Neuron (in vitro differentiated cells): ENCODE data around the gene MS4A2.
"Not testable (repeated sequence)": the region's sequence is repeated elsewhere in the genome, so short reads cannot be mapped to it uniquely, and the experiment has no call there.

Source experiments
- H2AFZ ChIP-seq: one replicate; pipeline ENCODE4 v1.6.1; 2013; ENCODE audit warnings: low read depth, mild to moderate bottlenecking, inconsistent platforms, low read length, moderate library complexity
- H3K27me3 ChIP-seq: one replicate; pipeline ENCODE4 v1.6.1; 2013; ENCODE audit warnings: low read length; ENCODE audit not compliant: insufficient read depth
- H3K36me3 ChIP-seq: one replicate; pipeline ENCODE4 v1.6.1; 2013; ENCODE audit warnings: low read length; ENCODE audit not compliant: insufficient read depth
- H3K4me1 ChIP-seq: one replicate; pipeline ENCODE4 v1.6.1; 2013; ENCODE audit warnings: low read length; ENCODE audit not compliant: insufficient read depth
- H3K4me3 ChIP-seq: 2 replicates; pipeline ENCODE4 v1.5.1; 2013; ENCODE audit warnings: mild to moderate bottlenecking, low read length, moderate library complexity
- H3K9me3 ChIP-seq: one replicate; pipeline ENCODE4 v1.6.1; 2013; ENCODE audit warnings: low read length

Gene MS4A2

GRCh38 chr11:60078745-60079144 lies 9.7 kb upstream of the MS4A2 start:
- Histone ChIP-seq H3K4me3 (no peak overlapping the region), H3K36me3 (no peaks in the 10 kb centered on the region), H3K9me3 (no peaks in the 10 kb centered on the region), H3K27me3 (no peaks in the 10 kb centered on the region), H3K4me1 (no peaks in the 10 kb centered on the region), H2AFZ (no peak overlapping the region)

DNA sequence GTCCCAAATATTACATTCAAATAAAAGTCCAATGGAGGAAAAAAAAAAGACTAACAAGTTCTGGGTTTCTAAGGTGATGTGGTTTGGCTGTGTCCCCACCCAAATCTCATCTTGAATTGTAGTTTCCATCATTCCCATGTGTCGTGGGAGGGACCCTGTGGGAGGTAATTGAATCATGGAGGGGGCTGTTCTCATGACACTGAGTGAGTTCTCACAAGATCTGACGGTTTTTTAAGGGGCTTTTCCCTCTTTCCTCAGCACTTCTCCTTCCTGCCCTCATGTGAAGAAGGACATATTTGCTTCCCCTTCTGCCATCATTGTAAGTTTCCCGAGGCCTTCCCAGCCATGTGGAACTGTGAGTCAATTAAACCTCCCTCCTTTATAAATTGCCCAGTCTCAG lies 7.9 kb upstream of the MS4A2 start:
- no peaks in the 10 kb centered on the region for H3K27me3 ChIP-seq
- H3K36me3 ChIP-seq = no peaks in the 10 kb centered on the region
- no peak overlapping the region for H2AFZ ChIP-seq
- no peaks in the 10 kb centered on the region for H3K9me3 ChIP-seq
- no peak overlapping the region for H3K4me3 ChIP-seq
- H3K4me1 ChIP-seq = no peaks in the 10 kb centered on the region

DNA sequence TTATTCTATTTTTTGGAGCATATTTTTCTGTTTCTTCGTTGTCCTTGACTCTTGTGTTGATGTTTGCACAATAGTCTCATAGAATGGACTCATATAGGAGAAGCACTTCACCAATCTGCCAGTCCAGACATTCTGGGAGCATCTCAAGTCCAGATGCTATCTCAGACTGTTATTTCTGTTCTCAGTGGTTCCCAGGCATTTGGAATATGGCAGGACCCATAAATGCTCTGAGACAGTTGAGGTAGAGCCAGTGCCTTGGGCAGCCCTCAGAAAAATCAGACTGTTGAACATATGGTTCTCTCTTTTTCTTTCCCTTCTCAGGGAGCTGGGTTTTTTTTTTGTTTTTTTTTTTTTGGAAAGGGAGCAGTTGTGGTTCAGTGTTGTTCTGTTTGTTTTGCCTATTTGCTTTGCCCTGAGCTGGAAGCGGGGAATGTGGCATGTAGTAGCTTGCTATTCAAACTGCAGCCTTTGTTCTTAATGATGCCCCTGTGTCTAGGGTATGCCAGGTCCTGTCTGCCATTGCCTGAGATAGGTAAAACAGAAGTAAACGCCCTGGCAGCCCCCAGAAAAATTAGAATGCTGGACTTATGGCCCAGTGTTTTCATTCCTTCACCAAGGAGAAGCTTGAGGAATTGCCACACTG lies 3.7 kb upstream of the MS4A2 start:
- Histone ChIP-seq H3K9me3 (no peaks in the 10 kb centered on the region), H3K36me3 (no peaks in the 10 kb centered on the region), H3K27me3 (no peaks in the 10 kb centered on the region), H3K4me3 (no peak overlapping the region), H3K4me1 (no peaks in the 10 kb centered on the region), H2AFZ (no peak overlapping the region)

GRCh38 chr11:60085909-60086308 lies 2.6 kb upstream of the MS4A2 start:
- Histone ChIP-seq H3K4me3 (no peak overlapping the region), H3K9me3 (no peaks in the 10 kb centered on the region), H3K27me3 (no peaks in the 10 kb centered on the region), H2AFZ (no peak overlapping the region), H3K36me3 (no peaks in the 10 kb centered on the region), H3K4me1 (no peaks in the 10 kb centered on the region)

DNA sequence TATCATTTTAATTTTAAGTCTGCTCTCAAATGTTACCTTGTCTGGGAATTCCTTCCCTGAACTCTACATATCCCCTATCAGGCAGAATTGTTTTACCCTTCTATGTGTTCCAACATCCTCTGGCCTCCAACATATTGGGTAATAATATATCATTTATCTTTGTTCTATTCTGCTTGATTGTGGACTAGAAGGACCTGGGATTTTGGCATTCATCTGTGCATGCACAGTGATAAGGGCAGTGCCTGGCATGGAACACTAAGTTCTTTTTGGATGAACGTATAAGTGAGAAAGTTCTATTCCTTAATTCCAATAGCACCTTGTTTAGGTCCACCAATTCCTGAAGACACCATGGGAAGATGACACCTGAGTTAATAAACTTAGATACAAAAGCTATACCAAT lies 1.2 kb upstream of the MS4A2 start:
- Histone ChIP-seq H3K4me1 (no peaks in the 10 kb centered on the region), H3K27me3 (no peaks in the 10 kb centered on the region), H2AFZ (no peak overlapping the region), H3K36me3 (no peaks in the 10 kb centered on the region), H3K4me3 (no peak overlapping the region), H3K9me3 (no peaks in the 10 kb centered on the region)

DNA sequence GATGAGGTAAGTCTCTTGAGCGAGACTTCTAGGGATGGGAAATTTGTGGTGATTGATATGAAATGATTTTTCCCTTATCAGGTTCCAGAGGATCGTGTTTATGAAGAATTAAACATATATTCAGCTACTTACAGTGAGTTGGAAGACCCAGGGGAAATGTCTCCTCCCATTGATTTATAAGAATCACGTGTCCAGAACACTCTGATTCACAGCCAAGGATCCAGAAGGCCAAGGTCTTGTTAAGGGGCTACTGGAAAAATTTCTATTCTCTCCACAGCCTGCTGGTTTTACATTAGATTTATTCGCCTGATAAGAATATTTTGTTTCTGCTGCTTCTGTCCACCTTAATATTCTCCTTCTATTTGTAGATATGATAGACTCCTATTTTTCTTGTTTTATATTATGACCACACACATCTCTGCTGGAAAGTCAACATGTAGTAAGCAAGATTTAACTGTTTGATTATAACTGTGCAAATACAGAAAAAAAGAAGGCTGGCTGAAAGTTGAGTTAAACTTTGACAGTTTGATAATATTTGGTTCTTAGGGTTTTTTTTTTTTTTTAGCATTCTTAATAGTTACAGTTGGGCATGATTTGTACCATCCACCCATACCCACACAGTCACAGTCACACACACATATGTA lies 7.1 kb downstream of the MS4A2 start:
- Histone ChIP-seq H3K27me3 (no peaks in the 10 kb centered on the region), H3K9me3 (no peaks in the 10 kb centered on the region), H3K4me3 (no peak overlapping the region), H2AFZ (no peak overlapping the region), H3K36me3 (no peaks in the 10 kb centered on the region), H3K4me1 (no peaks in the 10 kb centered on the region)

DNA sequence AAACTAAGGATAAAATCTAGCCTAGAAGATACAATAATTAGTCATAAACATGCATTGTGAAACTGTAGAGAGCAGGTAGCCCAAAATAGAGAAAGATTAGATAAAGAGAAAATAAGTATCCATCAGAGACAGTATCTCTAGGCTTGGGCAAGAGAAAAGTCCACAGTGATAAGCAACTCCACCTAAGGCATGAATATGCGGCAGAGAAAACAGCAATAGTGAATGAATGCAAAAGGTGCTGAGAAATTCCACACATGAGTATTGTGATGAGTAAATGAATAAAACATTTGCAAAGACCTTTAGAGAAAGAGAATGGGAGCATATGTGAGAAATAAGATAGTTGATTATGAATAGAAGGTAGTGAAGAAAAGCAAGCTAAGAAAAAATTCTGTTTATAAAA lies 8.7 kb downstream of the MS4A2 start:
- Histone ChIP-seq H3K36me3 (no peaks in the 10 kb centered on the region), H3K9me3 (no peaks in the 10 kb centered on the region), H2AFZ (no peak overlapping the region), H3K4me1 (no peaks in the 10 kb centered on the region), H3K27me3 (no peaks in the 10 kb centered on the region), H3K4me3 (no peak overlapping the region)

DNA sequence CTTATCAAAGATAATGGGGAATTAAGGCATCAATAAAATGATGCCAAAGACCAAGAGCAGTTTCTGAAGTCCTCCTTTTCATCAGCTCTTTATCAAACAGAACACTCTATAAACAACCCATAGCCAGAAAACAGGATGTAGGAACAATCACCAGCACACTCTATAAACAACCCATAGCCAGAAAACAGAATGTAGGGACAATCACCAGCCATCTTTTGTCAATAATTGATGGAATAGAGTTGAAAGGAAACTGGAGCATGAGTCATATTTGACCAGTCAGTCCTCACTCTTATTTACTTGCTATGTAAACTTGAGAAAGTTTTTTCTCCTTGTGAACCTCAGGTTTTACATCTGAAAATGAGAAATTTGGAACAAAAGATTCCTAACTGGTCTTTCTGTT lies 10.0 kb downstream of the MS4A2 start:
- Histone ChIP-seq H2AFZ (no peak overlapping the region), H3K4me3 (no peak overlapping the region), H3K27me3 (no peaks in the 10 kb centered on the region), H3K36me3 (no peaks in the 10 kb centered on the region), H3K9me3 (no peaks in the 10 kb centered on the region), H3K4me1 (no peaks in the 10 kb centered on the region)

GRCh38 chr11:60100516-60100915 lies 12.1 kb downstream of the MS4A2 start:
- no peaks in the 10 kb centered on the region for H3K36me3 ChIP-seq

GRCh38 chr11:60101368-60101767 lies 12.9 kb downstream of the MS4A2 start:
- not testable (repeated sequence) for H2AFZ ChIP-seq, H3K36me3 ChIP-seq, H3K4me1 ChIP-seq, H3K27me3 ChIP-seq, H3K4me3 ChIP-seq, H3K9me3 ChIP-seq

More at GRCh38 chr11:60100516-60100915, 12.1 kb downstream of the MS4A2 start:
- no peaks in the 10 kb centered on the region for H3K27me3 ChIP-seq
- no peaks in the 10 kb centered on the region for H3K4me1 ChIP-seq
- no peak overlapping the region for H2AFZ ChIP-seq
- no peak overlapping the region for H3K4me3 ChIP-seq
- no peaks in the 10 kb centered on the region for H3K9me3 ChIP-seq

DNA sequence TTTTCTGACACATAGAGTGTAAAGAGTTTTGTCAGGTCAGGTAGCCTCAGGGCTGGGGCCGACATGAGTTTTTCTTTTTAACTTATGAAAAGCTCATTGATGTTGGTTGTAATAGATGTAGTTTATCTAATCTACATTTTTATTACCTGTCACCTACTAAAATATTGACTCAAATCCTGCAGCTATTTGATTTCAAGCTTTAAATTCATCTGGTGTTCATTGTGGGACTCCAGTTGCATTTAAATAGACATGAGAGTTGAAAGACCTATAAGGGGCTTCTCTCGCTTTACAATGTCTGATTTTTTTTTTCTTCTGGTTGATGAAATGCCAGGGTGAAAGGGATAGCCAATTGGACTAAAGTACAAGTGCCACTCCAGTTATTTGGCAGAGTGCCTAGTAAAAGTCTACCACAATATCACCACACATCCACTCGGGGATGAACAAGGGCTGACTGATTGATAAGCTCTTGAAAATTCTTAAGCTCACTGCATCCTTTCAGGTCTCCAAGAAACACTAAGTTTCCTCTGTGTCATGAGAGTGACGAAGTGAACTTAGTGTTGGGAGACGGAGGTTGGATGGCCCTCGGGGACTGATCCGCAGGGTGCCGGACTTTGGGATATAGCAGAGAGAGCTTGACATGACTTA lies 16.1 kb downstream of the MS4A2 start:
- not testable (repeated sequence) for H3K36me3 ChIP-seq, H3K4me3 ChIP-seq, H3K4me1 ChIP-seq, H3K9me3 ChIP-seq, H3K27me3 ChIP-seq, H2AFZ ChIP-seq

DNA sequence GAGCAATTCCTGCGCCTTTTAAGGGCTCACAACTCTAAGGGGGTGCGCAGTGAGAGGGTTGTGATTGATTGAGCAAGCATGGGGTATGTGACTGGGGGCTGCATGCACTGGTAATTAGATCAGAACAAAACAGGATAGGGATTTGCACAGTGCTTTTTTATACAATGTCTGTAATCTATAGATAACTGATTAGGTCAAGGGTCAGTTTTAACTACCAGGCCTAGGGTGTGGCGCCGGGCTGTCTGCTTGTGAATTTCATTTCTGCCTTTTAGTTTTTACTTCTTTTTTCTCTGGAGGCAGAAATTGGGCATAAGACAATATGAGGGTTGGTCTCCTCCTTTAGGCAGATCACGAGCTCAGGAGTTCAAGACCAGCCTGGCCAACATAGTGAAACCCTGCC lies 20.2 kb downstream of the MS4A2 start:
- H3K9me3 ChIP-seq, H3K4me3 ChIP-seq, H3K4me1 ChIP-seq, H2AFZ ChIP-seq, H3K27me3 ChIP-seq, H3K36me3 ChIP-seq: not testable (repeated sequence)

GRCh38 chr11:60111793-60112192 lies 23.3 kb downstream of the MS4A2 start:
- Histone ChIP-seq H3K27me3 (peaks cover 2% of the 10 kb centered on the region), H3K4me1 (no peaks in the 10 kb centered on the region), H2AFZ (no peak overlapping the region), H3K4me3 (no peak overlapping the region), H3K36me3 (no peaks in the 10 kb centered on the region), H3K9me3 (no peaks in the 10 kb centered on the region)
